ENCODE data around the gene EFHC2. TPM values are rescaled to one million over a fixed set of nuclear protein-coding genes. Genes with fewer than 3 reads are reported as not detected.
"Not testable (repeated sequence)": the region's sequence is repeated elsewhere in the genome, so short reads cannot be mapped to it uniquely, and the experiment has no call there.

EFHC2 gene
- total RNA-seq, 1 donor from 2014 or later: 2.0 TPM

GRCh38 chrX:44218465-44218864 is 125.0 kb downstream of the EFHC2 start:
- Mint-ChIP-seq H3K4me3 (no peak overlapping the region), H3K36me3 (no peaks in the 10 kb centered on the region), H3K9me3 (peaks cover 65% of the 10 kb centered on the region), H3K27me3 (ENCODE audit: low read depth) (no peaks in the 10 kb centered on the region), H3K27ac (no peak overlapping the region), H3K4me1 (no peaks in the 10 kb centered on the region)
- TF ChIP-seq CTCF (IDR thresholded peaks at IDR 0.05; ENCODE audit: unreplicated experiment): no peak
- no peak for DNase-seq (ENCODE audit: low spot score in 2 of 2, unreplicated experiment in 2 of 2)

GRCh38 chrX:44216171-44216570 is 127.3 kb downstream of the EFHC2 start:
- DNase-seq (ENCODE audit: low spot score in 2 of 2, unreplicated experiment in 2 of 2): no peak
- TF ChIP-seq CTCF (IDR thresholded peaks at IDR 0.05; ENCODE audit: unreplicated experiment): no peak
- no peaks in the 10 kb centered on the region for H3K27me3 Mint-ChIP-seq (ENCODE audit: low read depth)
- peaks cover 54% of the 10 kb centered on the region for H3K9me3 Mint-ChIP-seq
- H3K27ac Mint-ChIP-seq: no peak overlapping the region
- H3K4me3 Mint-ChIP-seq: no peak overlapping the region
- H3K4me1 Mint-ChIP-seq: no peaks in the 10 kb centered on the region
- no peaks in the 10 kb centered on the region for H3K36me3 Mint-ChIP-seq

- no peak for DNase-seq (ENCODE audit: low spot score in 2 of 2, unreplicated experiment in 2 of 2)
- no peak overlapping the region for H3K4me3 Mint-ChIP-seq
- TF ChIP-seq CTCF (IDR thresholded peaks at IDR 0.05; ENCODE audit: unreplicated experiment): no peak
- no peaks in the 10 kb centered on the region for H3K36me3 Mint-ChIP-seq
- H3K9me3 Mint-ChIP-seq: peaks cover 66% of the 10 kb centered on the region
- H3K27ac Mint-ChIP-seq: no peak overlapping the region
- no peaks in the 10 kb centered on the region for H3K27me3 Mint-ChIP-seq (ENCODE audit: low read depth)
- no peaks in the 10 kb centered on the region for H3K4me1 Mint-ChIP-seq
These were observed 139.7 kb downstream of the EFHC2 start for GRCh38 chrX:44203791-44204190.

GRCh38 chrX:44202596-44202995 is 140.9 kb downstream of the EFHC2 start:
- no peaks in the 10 kb centered on the region for H3K27me3 Mint-ChIP-seq (ENCODE audit: low read depth)
- no peak for DNase-seq (ENCODE audit: low spot score in 2 of 2, unreplicated experiment in 2 of 2)
- TF ChIP-seq CTCF (IDR thresholded peaks at IDR 0.05; ENCODE audit: unreplicated experiment): no peak
- H3K4me3 Mint-ChIP-seq: no peak overlapping the region
- no peak overlapping the region for H3K27ac Mint-ChIP-seq
- H3K4me1 Mint-ChIP-seq: no peaks in the 10 kb centered on the region
- peaks cover 59% of the 10 kb centered on the region for H3K9me3 Mint-ChIP-seq
- no peaks in the 10 kb centered on the region for H3K36me3 Mint-ChIP-seq

GRCh38 chrX:44189116-44189515 is 154.4 kb downstream of the EFHC2 start:
- Mint-ChIP-seq H3K4me3 (no peak overlapping the region), H3K27ac (no peak overlapping the region), H3K36me3 (no peaks in the 10 kb centered on the region), H3K27me3 (ENCODE audit: low read depth) (no peaks in the 10 kb centered on the region), H3K4me1 (no peaks in the 10 kb centered on the region), H3K9me3 (peaks cover 13% of the 10 kb centered on the region)
- TF ChIP-seq CTCF (IDR thresholded peaks at IDR 0.05; ENCODE audit: unreplicated experiment): no peak
- no peak for DNase-seq (ENCODE audit: low spot score in 2 of 2, unreplicated experiment in 2 of 2)

- not testable (repeated sequence) for H3K4me3 Mint-ChIP-seq; H3K36me3 Mint-ChIP-seq; H3K4me1 Mint-ChIP-seq; H3K27ac Mint-ChIP-seq; DNase-seq (ENCODE audit: low spot score in 2 of 2, unreplicated experiment in 2 of 2); H3K27me3 Mint-ChIP-seq (ENCODE audit: low read depth)
- H3K9me3 Mint-ChIP-seq: peaks cover 17% of the 10 kb centered on the region
These were observed 155.6 kb downstream of the EFHC2 start for GRCh38 chrX:44187915-44188314.

Data from mesothelial cell of epicardium (in vitro differentiated cells).